ENCODE measurements around the gene CTNNAL1. TPM values are rescaled to one million over a fixed set of nuclear protein-coding genes. Genes with fewer than 3 reads are reported as not detected.
A peak's percentile ranks its signal among the peaks of the same experiment; 100 is the strongest.

CTNNAL1 gene
- polyA plus RNA-seq, 1 donor (not counting 4 experiments of a cell fraction or from before 2014, with no cell fraction given) = 112 TPM

DNA sequence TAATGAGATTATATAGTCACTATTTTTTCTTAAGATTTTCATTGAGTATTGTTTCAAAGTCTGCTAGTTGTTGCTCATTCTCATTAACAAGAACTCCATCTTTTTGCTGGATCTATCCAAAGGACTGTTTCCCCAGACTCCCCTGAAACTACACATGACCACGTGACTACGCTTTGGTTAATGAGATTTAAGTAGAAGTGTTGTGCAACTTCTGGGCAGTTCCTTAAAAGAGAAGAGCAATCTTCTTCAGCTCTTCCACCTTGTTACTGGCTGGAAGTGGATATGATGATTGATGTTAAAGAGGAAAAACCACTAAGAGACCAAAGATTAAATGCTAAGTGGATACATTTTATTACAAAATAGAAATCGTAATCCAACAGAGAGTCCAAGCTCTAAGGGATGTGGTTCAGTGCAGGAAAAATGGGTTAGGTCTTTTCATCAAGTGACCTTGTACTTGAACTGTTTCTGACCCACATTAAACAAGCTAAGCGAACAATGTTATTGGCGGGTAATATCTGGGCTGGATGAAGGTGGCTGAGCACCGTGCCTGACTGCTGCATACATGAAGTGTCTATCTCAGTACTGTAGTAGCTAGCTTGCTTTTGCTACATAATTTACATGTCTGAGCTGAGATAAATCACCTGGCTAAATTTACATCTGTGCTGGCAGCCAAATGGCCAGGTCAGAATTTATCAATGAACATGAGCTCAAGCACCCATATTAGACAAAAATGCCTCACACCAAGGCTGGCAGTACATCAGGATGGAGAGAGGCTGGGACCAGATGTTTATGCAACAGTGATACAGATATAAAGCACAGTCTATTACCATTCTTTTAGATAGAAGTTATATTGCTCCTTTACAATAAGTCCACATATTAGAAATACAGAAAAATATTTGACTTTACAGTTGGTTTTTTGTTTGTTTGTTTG, 7.5 kb upstream of the CTNNAL1 start:
- DNase-seq (ENCODE audit: low read depth, low spot score) (no peak), FAIRE-seq (peak; percentile 5)
- no peak overlapping the region for H2AFZ ChIP-seq (ENCODE audit: control insufficient read depth, low read length)
- no peaks in the 10 kb centered on the region for H3K9me1 ChIP-seq (ENCODE audit: control insufficient read depth, extremely low read depth, insufficient read depth, low read length)
- peaks cover 18% of the 10 kb centered on the region for H3K4me1 ChIP-seq (ENCODE audit: control insufficient read depth, extremely low read depth, insufficient read depth, low read length)
- no peaks in the 10 kb centered on the region for H4K20me1 ChIP-seq (ENCODE audit: control insufficient read depth, extremely low read depth, insufficient read depth, low read length)
- no peaks in the 10 kb centered on the region for H3K79me2 ChIP-seq (ENCODE audit: control insufficient read depth, insufficient read depth, low read length)
- no peaks in the 10 kb centered on the region for H3K27me3 ChIP-seq (ENCODE audit: control insufficient read depth, extremely low read depth, insufficient read depth, low read length)
- peaks cover under 1 to 2% of the 10 kb centered on the region in 2 experiments for H3K36me3 ChIP-seq (ENCODE audit: control insufficient read depth in 2 of 2, extremely low read depth in 1 of 2, insufficient read depth in 2 of 2, low read length in 2 of 2)
- no peaks in the 10 kb centered on the region for H3K9me3 ChIP-seq (ENCODE audit: control insufficient read depth, low read depth, low read length)
- H3K4me3 ChIP-seq (ENCODE audit: control insufficient read depth in 2 of 3, extremely low read depth in 1 of 3, insufficient read depth in 2 of 3, low read depth in 1 of 3, low read length in 3 of 3) = no peak overlapping the region
- H3K27ac ChIP-seq (ENCODE audit: control insufficient read depth, insufficient read depth, low read length) = peak overlapping the region; percentile 25
- TF ChIP-seq EZH2 (IDR thresholded peaks at IDR 0.05; ENCODE audit: low read length) = no peak
- TF ChIP-seq, protein P1, sequence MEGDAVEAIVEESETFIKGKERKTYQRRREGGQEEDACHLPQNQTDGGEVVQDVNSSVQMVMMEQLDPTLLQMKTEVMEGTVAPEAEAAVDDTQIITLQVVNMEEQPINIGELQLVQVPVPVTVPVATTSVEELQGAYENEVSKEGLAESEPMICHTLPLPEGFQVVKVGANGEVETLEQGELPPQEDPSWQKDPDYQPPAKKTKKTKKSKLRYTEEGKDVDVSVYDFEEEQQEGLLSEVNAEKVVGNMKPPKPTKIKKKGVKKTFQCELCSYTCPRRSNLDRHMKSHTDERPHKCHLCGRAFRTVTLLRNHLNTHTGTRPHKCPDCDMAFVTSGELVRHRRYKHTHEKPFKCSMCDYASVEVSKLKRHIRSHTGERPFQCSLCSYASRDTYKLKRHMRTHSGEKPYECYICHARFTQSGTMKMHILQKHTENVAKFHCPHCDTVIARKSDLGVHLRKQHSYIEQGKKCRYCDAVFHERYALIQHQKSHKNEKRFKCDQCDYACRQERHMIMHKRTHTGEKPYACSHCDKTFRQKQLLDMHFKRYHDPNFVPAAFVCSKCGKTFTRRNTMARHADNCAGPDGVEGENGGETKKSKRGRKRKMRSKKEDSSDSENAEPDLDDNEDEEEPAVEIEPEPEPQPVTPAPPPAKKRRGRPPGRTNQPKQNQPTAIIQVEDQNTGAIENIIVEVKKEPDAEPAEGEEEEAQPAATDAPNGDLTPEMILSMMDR (optimal IDR thresholded peaks at IDR 0.05 in 1 of 3, IDR thresholded peaks at IDR 0.05 in 1 of 3, conservative IDR thresholded peaks at IDR 0.05 in 1 of 3; ENCODE audit: extremely low read depth in 1 of 3, insufficient read depth in 2 of 3, low read length in 3 of 3) = no peak
- dilution Hi-C loops (cut with MboI; ENCODE audit: extremely low pct_ligation_motif_present, low sequenced_read_pairs) = no loop called here
- peak overlapping the region; percentile 14 for H3K9ac ChIP-seq (ENCODE audit: control insufficient read depth, extremely low read depth, insufficient read depth, low read length)
- H3K4me2 ChIP-seq (ENCODE audit: control insufficient read depth, extremely low read depth, insufficient read depth, low read depth, low read length) = peak overlapping the region; percentile 47

DNA sequence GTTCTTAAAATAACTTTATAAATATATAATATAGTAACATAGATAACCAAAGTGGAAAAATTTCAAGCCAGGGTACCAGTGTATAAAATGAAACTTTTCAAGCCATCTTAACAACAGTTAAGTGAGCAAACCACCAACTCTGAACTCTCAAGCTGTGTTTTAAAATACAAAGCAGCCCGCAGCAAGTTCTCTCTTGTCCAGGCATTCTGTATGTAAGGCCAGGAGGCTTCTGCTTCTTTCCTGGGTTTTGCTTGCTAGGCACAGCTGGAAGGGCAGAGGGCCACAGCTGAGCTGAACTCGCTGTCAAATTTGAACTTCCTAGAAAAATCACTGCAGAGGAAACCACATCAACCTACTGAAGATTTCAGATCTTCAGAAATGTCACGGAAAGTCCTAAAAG, 6.8 kb upstream of the CTNNAL1 start:
- Histone ChIP-seq H3K9ac (ENCODE audit: control insufficient read depth, extremely low read depth, insufficient read depth, low read length) (peak overlapping the region; percentile 14), H3K9me1 (ENCODE audit: control insufficient read depth, extremely low read depth, insufficient read depth, low read length) (no peaks in the 10 kb centered on the region), H2AFZ (ENCODE audit: control insufficient read depth, low read length) (no peak overlapping the region), H3K27ac (ENCODE audit: control insufficient read depth, insufficient read depth, low read length) (peak overlapping the region; percentile 25), H3K4me2 (ENCODE audit: control insufficient read depth, extremely low read depth, insufficient read depth, low read depth, low read length) (peak overlapping the region; percentile 47), H3K9me3 (ENCODE audit: control insufficient read depth, low read depth, low read length) (no peaks in the 10 kb centered on the region), H3K4me3 (ENCODE audit: control insufficient read depth in 2 of 3, extremely low read depth in 1 of 3, insufficient read depth in 2 of 3, low read depth in 1 of 3, low read length in 3 of 3) (peak overlapping the region in 1 of 3 experiments; percentile 9), H3K36me3 (ENCODE audit: control insufficient read depth in 2 of 2, extremely low read depth in 1 of 2, insufficient read depth in 2 of 2, low read length in 2 of 2) (peaks cover 0 to 2% of the 10 kb centered on the region in 2 experiments), H3K79me2 (ENCODE audit: control insufficient read depth, insufficient read depth, low read length) (no peaks in the 10 kb centered on the region), H4K20me1 (ENCODE audit: control insufficient read depth, extremely low read depth, insufficient read depth, low read length) (no peaks in the 10 kb centered on the region), H3K4me1 (ENCODE audit: control insufficient read depth, extremely low read depth, insufficient read depth, low read length) (peaks cover 18% of the 10 kb centered on the region), H3K27me3 (ENCODE audit: control insufficient read depth, extremely low read depth, insufficient read depth, low read length) (no peaks in the 10 kb centered on the region)
- dilution Hi-C loops (cut with MboI; ENCODE audit: extremely low pct_ligation_motif_present, low sequenced_read_pairs) = no loop called here
- TF ChIP-seq, protein P1 (optimal IDR thresholded peaks at IDR 0.05 in 1 of 3, IDR thresholded peaks at IDR 0.05 in 1 of 3, conservative IDR thresholded peaks at IDR 0.05 in 1 of 3; ENCODE audit: extremely low read depth in 1 of 3, insufficient read depth in 2 of 3, low read length in 3 of 3) = no peak
- no peak for TF ChIP-seq EZH2 (IDR thresholded peaks at IDR 0.05; ENCODE audit: low read length)
- FAIRE-seq (peak; percentile 61), DNase-seq (ENCODE audit: low read depth, low spot score) (no peak)
